Smooth muscle cell (in vitro differentiated cells): ENCODE measurements around the gene DRD4. TPM values are rescaled to one million over a fixed set of nuclear protein-coding genes. Genes with fewer than 3 reads are reported as not detected.

Experiments used
- DNase-seq: peaks from one replicate; lab custom pipeline; 2025; ENCODE audit not compliant: unreplicated experiment; lab: John Stamatoyannopoulos, UW
- H2AFZ ChIP-seq: fragments of 200-600 bp; sonication (generic); 2 replicates; pipeline ENCODE4 v1.6.0; 2016; ENCODE audit warnings: antibody characterized with exemption, low read depth, mild to moderate bottlenecking
- H3F3A ChIP-seq: fragments of 200-600 bp; sonication (generic); 2 replicates; pipeline ENCODE4 v1.6.0; 2017; ENCODE audit warnings: antibody characterized with exemption, low read depth
- H3K27ac ChIP-seq: fragments of 200-600 bp; sonication (generic); 2 replicates; pipeline ENCODE4 v1.5.1; 2016; ENCODE audit warnings: low read depth, mild to moderate bottlenecking
- H3K27me3 ChIP-seq: fragments of 200-600 bp; sonication (generic); 2 replicates; pipeline ENCODE4 v1.6.1; 2016; ENCODE audit warnings: low read depth, mild to moderate bottlenecking
- H3K36me3 ChIP-seq: fragments of 200-600 bp; sonication (generic); 2 replicates; pipeline ENCODE4 v1.5.1; 2016; ENCODE audit warnings: low read depth
- H3K4me1 ChIP-seq: fragments of 200-600 bp; sonication (generic); 2 replicates; pipeline ENCODE4 v1.5.1; 2016; ENCODE audit warnings: low read depth
- H3K4me2 ChIP-seq: fragments of 200-600 bp; sonication (generic); 2 replicates; pipeline ENCODE4 v1.6.0; 2016; ENCODE audit warnings: mild to moderate bottlenecking
- H3K4me3 ChIP-seq: fragments of 200-600 bp; sonication (generic); 2 replicates; pipeline ENCODE4 v1.5.1; 2016; ENCODE audit warnings: mild to moderate bottlenecking
- H3K79me2 ChIP-seq: fragments of 200-600 bp; sonication (generic); 2 replicates; pipeline ENCODE4 v1.6.0; 2016; ENCODE audit warnings: low read depth, mild to moderate bottlenecking
- H3K9ac ChIP-seq: fragments of 200-600 bp; sonication (generic); 2 replicates; pipeline ENCODE4 v1.6.0; 2016; ENCODE audit warnings: low read depth
- H3K9me3 ChIP-seq: fragments of 200-600 bp; sonication (generic); replicated peaks from 2 replicates; pipeline ENCODE4 v1.5.1; 2016; ENCODE audit warnings: low read depth
- H4K20me1 ChIP-seq: fragments of 200-600 bp; sonication (generic); 2 replicates; pipeline ENCODE4 v1.6.0; 2016; ENCODE audit warnings: low read depth
- WGBS: methylation state at CpG from one replicate; pipeline ENCODE4 v1.1.7; 2016; ENCODE audit warnings: low lambda C conversion rate; 5-methylcytosine and 5-hydroxymethylcytosine counted together
- polyA plus RNA-seq: library from polyadenylated mRNA; unstranded; fragments of >200 nt; fragmentation: Nextera tagmentation; extraction: Ambion mirVana; gene quantifications from 2 replicates; pipeline ENCODE4 v1.2.1, GENCODE V29; 2016
- total RNA-seq: library from RNA; depleted of rRNA; stranded (reverse); fragments of >200 nt; gene quantifications from 2 replicates; pipeline ENCODE4 v1.2.3, GENCODE V29; 2014
- TF ChIP-seq, protein P1 (sequence below): fragments of 200-600 bp; sonication (generic); IDR thresholded peaks from 2 replicates; pipeline ENCODE4 v1.5.1; 2017; ENCODE audit warnings: borderline replicate concordance, mild to moderate bottlenecking, antibody characterized with exemption; ENCODE audit not compliant: insufficient read depth, poor library complexity, severe bottlenecking

DRD4 gene
- total and polyA plus RNA-seq, 2 experiments from 2014 or later: 2.7 TPM; not detected in 1

DNA sequence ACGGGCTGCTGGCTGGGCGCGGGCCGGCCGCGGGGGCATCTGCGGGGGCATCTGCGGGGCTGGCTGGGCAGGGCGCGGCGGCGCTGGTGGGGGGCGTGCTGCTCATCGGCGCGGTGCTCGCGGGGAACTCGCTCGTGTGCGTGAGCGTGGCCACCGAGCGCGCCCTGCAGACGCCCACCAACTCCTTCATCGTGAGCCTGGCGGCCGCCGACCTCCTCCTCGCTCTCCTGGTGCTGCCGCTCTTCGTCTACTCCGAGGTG lies 194 bp downstream of the DRD4 start:
- H4K20me1 ChIP-seq: peaks cover 93% of the 10 kb centered on the region
- 3% methylated on average over 10 of the region's 34 CpGs for WGBS
- no peak overlapping the region for H2AFZ ChIP-seq
- no peak overlapping the region for H3K27ac ChIP-seq
- H3K79me2 ChIP-seq: no peaks in the 10 kb centered on the region
- peak overlapping the region; percentile 19 for H3K4me3 ChIP-seq
- peaks cover 12% of the 10 kb centered on the region for H3F3A ChIP-seq
- H3K36me3 ChIP-seq: no peaks in the 10 kb centered on the region
- H3K4me1 ChIP-seq: peaks cover 23% of the 10 kb centered on the region
- TF ChIP-seq, protein P1, sequence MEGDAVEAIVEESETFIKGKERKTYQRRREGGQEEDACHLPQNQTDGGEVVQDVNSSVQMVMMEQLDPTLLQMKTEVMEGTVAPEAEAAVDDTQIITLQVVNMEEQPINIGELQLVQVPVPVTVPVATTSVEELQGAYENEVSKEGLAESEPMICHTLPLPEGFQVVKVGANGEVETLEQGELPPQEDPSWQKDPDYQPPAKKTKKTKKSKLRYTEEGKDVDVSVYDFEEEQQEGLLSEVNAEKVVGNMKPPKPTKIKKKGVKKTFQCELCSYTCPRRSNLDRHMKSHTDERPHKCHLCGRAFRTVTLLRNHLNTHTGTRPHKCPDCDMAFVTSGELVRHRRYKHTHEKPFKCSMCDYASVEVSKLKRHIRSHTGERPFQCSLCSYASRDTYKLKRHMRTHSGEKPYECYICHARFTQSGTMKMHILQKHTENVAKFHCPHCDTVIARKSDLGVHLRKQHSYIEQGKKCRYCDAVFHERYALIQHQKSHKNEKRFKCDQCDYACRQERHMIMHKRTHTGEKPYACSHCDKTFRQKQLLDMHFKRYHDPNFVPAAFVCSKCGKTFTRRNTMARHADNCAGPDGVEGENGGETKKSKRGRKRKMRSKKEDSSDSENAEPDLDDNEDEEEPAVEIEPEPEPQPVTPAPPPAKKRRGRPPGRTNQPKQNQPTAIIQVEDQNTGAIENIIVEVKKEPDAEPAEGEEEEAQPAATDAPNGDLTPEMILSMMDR: no peak
- H3K27me3 ChIP-seq: peaks cover 21% of the 10 kb centered on the region
- peak overlapping the region; percentile 77 for H3K4me2 ChIP-seq
- DNase-seq: no peak
- H3K9me3 ChIP-seq: no peaks in the 10 kb centered on the region
- H3K9ac ChIP-seq: no peak overlapping the region

DNA sequence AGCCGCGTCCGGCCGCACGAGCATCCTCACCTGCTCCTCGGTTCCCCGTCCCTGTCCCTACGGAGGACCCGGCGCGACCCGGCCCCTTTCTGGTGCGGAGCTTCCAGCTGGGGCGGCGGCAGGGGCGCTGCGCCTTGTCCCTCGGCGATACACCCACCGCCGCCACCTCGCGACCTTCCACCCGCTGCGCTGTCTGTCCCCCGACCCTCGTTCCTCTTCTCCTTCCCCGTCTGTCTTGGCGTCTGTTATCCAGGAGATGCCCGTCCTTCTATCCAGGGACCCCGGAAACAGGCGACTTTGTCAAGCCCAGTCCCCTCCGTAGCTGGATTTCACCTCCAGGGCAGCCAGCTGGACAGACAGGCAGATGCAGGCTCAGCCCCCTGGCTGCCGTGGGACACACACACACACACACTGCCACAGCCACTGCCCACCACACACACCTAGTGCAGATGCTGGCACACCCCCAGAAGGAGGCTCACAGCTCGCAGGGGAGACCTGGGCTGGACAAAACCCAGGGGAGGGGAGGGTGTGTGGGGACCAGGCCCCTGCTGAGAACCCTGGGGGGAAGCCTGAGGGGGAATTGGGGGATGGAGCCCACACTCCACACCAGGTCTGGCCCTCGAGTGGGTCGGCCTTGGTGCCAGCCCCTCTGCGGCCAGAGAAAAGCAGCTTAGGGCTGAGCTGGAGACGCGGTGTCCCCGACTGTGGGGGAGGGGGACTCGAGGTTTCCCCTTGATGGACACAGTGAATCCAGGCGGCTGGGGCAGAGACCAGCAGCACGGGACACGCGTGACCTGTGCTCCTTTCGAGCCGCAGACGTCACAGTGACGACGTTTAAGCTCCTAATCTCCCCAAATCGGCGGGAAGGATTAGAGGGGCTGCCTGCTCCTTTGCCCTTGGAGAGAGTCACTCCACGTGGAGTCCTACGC lies 788 bp downstream of the DRD4 start:
- no peaks in the 10 kb centered on the region for H3K79me2 ChIP-seq
- WGBS: 15% methylated on average over 54 of the region's 55 CpGs
- peak overlapping the region; percentile 85 for H3K27ac ChIP-seq
- no peak overlapping the region for H2AFZ ChIP-seq
- TF ChIP-seq, protein P1: no peak
- H3K4me3 ChIP-seq: peak overlapping the region; percentile 19
- peaks cover 21% of the 10 kb centered on the region for H3K27me3 ChIP-seq
- H3K9ac ChIP-seq: peak overlapping the region; percentile 53
- H3K4me1 ChIP-seq: peaks cover 23% of the 10 kb centered on the region
- peaks cover 90% of the 10 kb centered on the region for H4K20me1 ChIP-seq
- no peaks in the 10 kb centered on the region for H3K9me3 ChIP-seq
- H3K36me3 ChIP-seq: no peaks in the 10 kb centered on the region
- DNase-seq: no peak
- H3K4me2 ChIP-seq: peak overlapping the region; percentile 77
- peaks cover 7% of the 10 kb centered on the region for H3F3A ChIP-seq

DNA sequence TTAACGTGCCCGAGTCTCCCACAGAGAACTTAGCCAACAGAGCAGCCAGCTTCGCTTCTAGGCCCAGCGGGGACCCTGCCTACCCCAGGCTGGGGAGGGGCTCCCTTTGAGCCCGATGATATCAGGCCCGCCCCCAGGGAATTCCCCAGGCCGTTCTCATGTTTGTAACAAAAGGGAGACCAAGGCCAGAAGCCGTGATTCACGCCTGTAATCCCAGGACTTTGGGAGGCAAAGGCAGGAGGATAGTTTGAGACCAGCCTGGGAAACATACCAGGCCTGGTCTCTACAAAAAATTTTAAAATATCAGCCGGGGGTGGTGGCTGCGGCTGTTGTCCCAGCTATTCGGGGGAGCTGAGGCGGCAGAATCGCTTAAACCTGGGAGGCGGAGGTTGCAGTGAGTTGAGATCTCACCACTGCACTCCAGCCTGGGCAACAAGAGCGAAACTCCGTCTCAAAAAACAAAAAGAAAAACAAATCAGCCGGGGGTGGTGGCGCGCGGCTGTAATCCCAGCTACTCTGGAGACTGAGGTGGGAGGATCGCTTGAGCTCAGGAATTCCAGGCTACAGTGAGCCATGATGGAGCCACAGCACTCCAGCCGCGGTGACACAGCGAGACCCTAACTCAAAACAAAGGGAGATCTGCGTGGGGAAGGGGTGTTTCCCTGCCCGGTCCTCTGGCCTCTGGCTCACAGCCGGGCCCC lies 1.7 kb downstream of the DRD4 start:
- Histone ChIP-seq H4K20me1 (peaks cover 81% of the 10 kb centered on the region), H2AFZ (no peak overlapping the region), H3K9me3 (no peaks in the 10 kb centered on the region), H3K9ac (peak overlapping the region; percentile 53), H3K27ac (peak overlapping the region; percentile 85), H3K79me2 (no peaks in the 10 kb centered on the region), H3K4me1 (peaks cover 23% of the 10 kb centered on the region), H3F3A (no peaks in the 10 kb centered on the region), H3K4me3 (peak overlapping the region; percentile 9), H3K27me3 (peaks cover 21% of the 10 kb centered on the region), H3K4me2 (peak overlapping the region; percentile 77), H3K36me3 (no peaks in the 10 kb centered on the region)
- DNase-seq: no peak
- 7% methylated on average over 28 of the region's 28 CpGs for WGBS
- TF ChIP-seq, protein P1: no peak
